Activated T-helper 1 cell treated with anti-CD3 and anti-CD28 coated beads, Interleukin-2, amount 50 U/mL, for 16 hours (primary cell): ENCODE data around the gene SLC17A3.

Experiments used
- DNase-seq, 2 donors: peaks; one replicate each; pipeline ENCODE4 v3.0.0-alpha.2; 2020; ENCODE audit warnings: low read depth in 1 of 2, low spot score in 1 of 2

SLC17A3 gene

DNA sequence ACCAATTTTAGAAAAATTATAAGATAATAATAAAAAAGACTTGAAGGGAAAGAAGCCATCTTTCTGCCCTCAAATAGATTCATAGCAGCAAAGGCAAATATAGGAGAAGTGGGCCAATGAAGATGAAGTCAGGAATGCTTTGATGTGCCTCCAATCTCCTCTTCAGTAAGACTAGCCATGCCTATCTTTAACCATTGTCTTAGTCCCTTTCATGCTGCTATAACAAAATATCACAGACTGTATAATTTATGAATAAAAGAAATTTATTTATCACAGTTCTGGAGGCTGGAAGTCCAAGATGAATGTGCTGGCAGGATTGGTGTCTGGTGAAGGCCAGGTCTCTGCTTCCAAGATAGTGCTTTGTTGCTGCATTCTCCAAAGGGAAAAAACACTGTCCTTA lies 18.8 kb upstream of the SLC17A3 start:
- DNase-seq: no peak

DNA sequence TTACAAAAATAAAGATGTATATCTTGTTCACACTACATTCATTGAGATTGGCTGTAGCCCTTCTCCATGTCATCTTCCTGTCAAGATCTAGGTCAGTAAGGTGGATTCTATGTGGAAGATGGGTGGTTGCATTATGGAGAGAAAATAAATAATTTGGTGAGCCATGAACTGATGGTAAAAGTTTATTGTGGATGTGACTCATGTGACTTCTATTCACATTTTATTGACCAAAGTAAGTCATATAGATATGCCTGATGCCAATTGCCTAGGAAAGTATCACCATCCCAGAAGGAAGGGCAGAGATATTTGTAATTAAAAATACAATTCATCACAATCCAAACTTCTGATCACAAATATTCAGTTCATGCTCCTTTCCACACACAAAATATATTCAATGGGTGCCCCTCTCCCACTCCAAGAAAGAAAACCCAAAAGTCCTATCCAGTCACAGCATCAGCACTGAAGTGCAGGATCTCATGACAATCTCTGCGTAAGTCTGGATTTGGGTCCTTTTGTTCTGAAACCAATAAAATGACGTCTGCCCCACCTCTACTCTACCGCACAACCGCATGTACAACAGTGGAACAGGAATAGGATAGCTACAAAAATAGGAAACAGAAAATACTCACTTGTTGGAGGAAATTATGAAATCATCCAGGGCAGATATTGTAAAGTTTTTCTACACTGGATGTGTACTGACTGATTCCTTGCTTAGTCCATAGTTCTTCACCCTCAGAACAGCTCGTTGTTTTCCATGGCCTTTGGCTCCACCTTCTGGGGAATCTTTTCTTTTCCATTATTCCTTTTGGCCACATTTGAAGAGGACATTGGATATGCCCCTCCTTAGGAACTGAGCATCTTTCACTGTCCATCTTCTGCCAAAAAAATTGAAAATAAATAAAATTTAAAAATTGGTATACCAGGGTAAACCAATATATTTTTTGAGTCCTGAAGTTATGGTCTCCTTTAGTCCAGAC lies 16.1 kb upstream of the SLC17A3 start:
- no peak for DNase-seq

DNA sequence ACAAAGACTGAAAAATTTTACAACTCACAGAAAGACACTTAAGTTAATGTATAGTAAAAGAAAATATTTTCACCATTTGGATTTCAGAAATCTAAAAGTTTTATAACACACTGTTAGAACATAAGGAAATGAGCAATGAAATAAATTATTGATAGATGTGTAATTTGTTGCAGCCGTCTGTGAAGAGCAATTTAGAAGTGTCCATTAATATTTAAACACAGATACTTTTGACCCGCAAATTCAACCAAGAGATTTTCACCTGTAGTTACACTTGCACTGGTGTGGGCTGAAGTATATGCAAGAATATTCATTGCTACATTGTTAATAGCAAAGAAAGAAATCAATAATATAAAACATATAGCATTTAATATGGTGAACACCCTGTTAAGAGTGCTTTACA lies 14.6 kb upstream of the SLC17A3 start:
- no peak for DNase-seq

DNA sequence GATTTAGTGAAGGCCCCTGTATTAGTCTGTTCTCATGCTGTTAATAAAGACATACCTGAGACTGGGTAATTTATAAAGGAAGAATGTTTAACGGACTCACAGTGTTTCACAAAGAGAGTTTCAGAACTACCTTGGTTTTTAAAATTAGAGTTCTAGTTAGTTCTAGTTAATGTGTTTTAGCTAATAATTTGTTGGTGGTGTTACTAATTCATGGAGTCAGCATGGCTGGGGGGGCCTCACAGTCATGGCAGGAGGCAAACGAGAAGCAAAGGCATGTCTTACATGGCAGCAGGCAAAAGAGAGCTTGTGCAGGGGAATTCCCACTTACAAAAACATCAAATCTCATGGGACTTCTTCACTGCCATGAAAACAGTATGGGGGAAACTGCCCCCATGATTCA lies 12.0 kb upstream of the SLC17A3 start:
- DNase-seq: no peak

DNA sequence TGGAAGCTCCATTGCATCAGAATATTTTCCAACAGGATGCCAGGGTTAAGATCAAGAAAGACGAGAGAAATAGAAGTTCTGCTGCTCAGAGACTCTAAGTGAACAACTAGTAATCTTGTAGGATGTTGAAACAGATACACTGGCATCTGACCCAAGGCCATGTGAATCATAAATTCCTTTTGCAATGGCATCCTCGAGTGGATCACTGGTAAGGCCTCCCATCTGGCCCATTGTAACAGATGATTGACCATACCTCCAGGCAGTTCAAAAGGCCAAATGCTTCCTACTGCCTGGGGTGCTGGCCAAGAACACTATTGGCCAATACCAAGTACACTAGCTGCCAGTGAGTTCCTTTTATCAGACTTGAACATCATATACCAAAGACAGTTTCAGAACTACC lies 9.9 kb upstream of the SLC17A3 start:
- DNase-seq: no peak

DNA sequence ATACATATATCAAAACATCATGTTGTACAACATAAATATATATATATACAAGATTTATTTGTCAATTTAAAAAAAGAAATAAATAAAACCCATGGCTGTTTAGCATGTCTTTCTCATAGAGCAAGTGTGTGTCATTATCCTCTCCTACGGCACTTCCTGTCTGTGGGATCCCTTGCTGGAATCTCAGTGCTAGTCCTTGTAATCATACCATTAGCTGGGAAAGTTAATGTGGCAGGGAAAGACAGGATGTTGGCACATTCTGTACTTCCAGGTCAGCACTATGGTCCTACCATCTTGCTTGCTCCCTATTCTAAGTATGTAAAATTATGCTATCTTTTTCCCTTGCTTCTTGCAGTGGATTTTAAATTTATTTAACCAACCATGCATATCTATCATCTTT lies 9.5 kb upstream of the SLC17A3 start:
- no peak for DNase-seq

DNA sequence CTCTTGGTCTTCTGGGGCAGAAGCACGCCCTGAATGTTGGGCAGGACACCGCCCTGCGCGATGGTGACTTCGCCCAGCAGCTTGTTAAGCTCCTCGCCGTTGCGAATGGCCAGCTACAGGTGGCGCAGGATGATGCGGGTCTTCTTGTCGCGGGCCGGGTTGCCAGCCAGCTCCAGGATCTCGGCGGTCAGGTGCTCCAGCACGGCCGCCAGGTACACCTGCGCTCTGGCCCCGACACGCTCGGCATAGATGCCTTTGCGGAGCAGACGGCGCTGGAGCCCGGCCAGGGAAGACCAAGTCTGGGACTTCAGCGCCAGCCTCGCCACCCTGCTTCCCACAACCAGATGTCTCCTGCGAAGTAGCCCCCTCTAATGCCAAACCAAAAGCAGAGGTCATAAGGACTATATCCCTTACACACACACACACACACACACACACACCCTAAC lies 8.0 kb upstream of the SLC17A3 start:
- peak; percentile 6 to 13 for DNase-seq

DNA sequence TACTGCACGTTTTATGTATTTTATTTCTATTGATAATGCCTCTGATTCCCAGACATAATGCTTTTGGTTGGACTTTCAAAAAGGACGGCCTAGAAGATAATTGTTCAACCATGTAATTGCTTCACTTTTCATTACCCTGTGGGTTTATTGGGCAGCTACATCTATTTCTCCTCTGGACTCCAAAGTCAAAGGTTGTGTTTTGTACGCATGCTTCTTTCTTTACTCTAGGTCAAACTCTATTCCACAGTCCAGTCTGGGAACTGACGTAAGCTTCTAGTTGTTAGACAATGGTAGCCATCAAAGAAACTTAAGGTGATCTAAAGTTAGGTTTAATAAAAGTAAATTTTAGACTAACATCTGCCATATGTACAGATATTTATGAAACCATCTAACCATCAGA lies 6.6 kb upstream of the SLC17A3 start:
- DNase-seq: no peak

DNA sequence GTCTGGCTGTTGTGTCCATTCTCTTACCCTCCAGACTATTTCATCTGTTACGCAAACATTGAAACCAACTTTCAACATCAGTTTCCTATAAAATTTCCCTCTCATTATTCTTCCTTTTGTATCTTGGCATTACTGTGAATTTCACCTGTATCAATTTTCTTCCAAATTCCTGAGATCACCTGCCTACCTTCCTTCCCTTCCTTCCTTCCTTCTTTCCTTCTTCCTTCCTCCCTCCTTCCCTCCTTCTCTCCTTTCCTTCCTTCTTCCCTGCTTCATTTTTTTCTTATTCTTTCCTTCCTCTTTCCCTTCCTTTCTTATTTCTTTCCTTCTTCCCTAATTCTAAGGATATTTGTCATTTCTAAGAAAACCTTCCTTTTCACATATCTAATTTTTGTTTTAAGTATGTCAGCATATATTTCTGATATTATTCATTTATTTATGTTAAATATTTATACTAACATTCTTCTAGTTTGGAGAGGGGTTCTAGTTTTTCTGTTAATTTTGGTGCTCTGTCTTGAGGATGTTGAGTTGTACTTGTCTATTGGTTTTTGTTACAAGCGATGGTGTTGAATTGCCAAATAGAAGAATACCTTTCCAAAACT lies 4.8 kb upstream of the SLC17A3 start:
- no peak for DNase-seq

DNA sequence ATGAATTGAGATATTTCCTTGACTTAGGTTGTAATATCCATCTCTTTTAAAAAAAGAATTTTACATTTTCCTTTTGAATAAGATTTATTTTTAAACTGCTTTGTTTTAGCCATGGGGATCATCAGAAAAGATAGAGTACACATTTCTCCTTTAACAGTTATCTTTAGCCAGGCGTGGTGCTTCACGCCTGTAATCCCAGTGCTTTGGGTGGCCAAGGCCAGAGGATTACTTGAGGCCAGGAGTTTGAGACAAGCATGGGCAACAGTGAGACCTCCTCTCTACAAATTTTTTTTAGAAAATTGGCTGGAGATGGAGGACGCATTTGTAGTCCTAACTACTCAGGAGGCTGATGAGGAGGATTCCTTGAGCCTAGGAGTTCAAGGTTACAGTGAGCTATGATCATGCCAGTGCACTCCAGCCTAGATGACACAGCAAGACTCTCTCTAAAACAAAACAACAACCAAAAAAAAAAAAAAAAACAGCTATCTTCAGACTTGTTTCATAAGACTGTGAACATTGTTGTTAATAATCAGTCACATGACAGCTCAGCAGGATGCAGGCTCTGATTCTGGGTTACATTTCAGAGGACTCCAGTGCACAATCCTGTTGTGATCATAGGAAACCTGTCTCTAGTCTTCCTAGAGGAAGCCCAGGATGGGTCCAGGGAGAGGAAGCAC lies 2.0 kb upstream of the SLC17A3 start:
- DNase-seq: no peak

DNA sequence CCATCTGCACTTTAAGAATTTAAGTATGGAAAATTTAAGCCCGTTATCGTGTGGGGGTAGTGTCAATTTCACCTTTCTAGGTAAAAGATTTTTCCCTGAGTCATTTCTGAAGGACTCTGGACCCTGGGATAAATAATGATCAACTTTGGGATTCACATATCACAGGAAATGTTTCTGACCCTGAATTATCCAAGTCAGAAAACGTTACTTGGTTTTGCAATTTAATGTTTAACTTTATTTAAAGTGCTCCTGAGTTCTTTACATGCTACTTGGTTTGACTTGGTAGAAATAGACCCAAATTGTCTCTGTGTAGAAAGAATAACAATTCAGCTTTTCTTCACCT lies 1.5 kb upstream of the SLC17A3 start:
- no peak for DNase-seq

DNA sequence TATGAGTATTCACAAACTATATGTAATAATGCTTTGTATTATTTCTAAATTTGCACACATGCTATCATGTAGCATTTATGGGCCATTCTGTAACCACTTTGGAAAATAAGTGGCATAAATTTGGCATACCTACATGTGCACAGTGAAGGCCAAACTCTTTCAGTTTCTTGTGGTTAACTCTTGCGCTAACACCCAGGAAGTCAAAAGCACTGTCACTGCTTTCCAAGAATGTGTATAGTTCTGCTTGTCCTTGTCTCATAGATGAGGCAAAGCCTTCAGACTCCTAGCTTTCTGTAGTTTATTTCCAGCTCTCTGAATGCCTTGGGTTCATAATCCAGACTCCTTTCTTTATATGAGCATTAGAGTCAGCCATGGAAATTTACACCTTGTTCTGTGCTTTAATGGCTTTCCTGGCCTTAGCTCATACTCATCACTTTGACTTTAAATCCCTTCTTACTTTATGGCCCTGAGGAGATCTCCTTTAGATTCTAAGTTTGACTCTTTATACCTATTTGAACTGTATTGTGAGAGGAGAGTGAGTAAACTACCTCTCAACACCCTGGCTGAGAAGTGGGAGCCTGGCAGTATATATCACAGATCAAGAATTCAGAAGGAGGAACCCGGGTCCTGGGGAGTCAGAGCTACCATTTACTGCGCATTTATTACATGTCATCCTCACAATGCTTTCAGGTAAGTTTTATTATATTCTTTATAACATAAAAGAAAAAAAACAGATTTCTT lies 949 bp upstream of the SLC17A3 start:
- DNase-seq: no peak

DNA sequence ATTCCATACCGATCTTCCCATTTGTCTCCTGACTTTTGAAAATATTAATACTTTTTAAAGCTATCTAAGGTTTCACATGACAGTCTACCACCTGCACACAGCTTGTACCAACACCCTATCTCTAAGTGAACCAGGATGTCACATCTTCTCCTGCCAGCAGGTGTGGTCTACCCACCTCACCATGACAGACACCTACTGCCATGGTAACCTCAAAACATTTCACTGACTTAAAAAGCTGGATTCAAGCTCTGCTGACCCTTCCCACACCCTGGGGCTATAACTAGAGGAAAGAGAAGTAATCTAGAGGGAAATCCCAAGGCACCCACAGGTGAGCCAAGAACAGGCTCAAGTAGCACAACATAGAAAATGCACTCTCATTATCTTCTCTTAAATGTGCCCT lies 1.2 kb downstream of the SLC17A3 start:
- DNase-seq: no peak

DNA sequence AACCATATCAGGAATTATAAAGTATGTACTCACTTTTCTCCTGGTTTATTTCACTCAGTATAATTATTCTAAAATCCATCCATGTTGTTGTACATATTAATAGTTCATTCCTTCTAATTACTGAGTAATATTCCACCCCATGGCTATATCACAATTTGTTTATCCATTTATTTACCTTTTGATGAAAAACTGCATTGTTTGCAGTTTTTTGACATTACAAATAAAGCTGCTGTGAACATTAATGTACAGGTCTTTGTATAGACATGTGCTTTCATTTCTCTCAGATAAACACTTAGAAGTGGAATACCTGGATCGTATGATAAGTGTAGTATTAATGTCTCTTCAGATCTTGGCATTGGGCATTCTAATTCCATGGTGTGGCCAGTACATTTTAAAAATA lies 4.2 kb downstream of the SLC17A3 start:
- DNase-seq: no peak

DNA sequence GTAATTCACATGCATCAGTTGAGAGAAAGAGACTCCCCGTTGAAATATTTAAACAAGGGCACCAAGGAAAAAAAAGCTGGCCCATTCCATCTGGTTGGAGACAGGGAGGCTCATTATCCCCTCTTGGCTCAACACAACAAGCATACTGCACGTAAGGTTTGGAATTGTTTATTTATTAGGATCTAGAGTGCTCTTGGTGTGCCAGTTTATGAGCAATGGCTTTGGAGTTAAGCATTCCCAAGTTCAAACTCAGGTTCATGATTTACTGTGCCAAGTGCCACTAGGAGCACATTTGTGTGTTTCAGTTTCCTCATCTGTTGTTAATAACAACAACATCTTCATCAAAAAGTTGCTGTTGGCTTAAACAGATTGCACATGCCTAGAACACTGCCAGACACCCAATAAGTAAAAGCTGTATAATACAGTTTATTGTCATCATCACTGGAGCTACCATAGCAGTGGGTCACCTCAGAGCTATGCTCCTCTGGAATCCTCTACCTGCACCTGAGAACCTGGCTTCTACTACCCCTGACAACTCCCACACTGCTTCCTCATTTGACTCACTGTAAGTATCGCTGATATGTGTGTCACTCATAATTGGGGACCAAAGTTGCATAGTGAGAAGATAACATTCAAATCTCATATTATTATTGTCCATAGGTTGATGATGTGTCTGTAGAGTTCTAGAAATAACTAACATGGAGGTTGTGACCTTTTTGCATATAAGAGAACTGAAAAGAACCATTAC lies 5.4 kb downstream of the SLC17A3 start:
- no peak for DNase-seq

DNA sequence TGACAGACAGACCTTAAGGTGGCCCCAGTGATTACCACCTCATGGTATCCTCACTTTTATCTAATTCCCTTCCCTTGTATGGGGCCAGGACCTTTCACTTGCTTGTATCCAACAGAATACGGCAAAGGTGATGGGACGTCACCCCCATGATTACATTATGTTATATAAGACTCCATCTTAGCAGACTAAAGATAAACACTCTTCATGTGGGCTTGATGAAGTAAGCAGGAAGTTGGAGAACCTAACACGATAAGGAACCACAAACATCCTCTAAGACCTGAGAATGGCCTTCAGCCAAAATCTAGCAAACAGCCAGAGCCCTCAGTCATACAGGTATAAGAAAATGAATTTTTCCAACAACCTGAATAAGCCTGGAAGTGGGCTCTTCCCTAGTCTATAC lies 8.0 kb downstream of the SLC17A3 start:
- DNase-seq: no peak

DNA sequence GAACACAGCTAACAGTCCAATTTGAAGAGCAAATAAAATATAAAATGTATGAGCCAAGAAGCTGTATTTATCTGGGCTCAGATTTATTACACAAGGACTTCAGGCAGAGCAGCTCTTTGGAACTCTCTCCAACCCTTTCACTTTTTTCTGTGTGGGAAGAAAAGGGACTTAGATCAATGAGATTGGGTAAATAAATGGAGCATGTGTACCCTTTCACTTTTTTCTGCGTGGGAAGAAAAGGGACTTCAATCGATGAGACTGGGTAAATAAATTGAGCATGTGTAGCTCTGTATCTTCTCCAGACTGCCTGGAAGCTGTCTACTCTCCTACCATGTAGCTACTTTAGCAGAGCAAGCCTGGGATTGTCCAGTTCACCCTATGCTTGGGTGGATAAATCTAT lies 10.7 kb downstream of the SLC17A3 start:
- no peak for DNase-seq

DNA sequence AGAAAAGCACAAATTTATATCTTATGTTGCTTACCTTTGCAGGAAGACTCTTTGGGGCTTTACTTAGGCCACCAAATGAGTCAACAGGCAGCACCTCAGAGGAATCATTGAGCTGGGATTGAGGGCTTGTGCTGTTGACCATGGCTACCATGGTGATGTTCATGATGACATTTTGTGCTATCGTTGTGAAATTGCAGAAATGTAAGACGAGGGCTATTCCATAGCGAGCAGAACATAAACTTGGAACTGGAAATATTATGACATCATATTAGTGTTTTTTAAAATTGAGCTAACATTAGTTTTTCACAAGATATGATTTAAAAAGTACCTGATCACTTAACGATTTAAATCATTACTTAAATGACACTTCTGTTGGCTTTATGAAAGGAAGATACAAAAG lies 11.8 kb downstream of the SLC17A3 start:
- no peak for DNase-seq

DNA sequence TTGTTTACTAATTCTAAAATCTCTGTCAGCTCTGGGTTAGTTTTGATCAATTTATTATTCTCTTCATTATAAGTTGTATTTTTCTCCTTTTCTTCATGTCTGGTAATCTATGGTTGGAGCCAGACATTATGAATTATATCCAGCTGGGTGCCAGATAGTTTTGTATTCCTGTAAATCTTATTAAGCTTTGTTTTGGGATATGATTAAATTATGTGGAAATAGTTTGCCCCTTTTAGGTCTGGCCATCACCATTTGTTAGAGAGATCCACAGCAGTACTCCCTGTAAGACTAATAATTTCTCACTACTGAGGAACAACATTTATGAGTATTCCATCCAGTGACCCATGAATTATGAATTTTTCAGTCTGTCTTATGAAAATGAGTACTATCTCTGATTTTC lies 21.3 kb downstream of the SLC17A3 start:
- no peak for DNase-seq

DNA sequence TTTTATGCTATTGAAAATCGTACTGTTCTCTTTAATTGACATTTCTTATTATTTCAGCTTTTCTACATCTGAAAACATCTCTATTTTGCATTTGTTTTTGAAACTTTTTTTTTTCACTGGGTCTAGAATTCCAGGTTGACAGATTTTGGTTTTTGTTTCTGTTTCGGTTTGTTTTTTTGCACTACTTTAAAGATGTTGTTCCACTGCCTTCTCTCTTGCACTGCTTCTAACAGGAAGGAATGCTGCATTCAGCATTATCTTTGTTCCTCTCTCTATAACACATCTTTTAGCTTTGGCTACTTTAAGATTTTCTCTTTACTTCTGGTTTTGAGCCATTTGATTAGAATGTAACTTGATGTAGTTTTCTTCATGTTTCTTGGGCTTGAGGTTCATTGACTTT lies 22.1 kb downstream of the SLC17A3 start:
- no peak for DNase-seq

DNA sequence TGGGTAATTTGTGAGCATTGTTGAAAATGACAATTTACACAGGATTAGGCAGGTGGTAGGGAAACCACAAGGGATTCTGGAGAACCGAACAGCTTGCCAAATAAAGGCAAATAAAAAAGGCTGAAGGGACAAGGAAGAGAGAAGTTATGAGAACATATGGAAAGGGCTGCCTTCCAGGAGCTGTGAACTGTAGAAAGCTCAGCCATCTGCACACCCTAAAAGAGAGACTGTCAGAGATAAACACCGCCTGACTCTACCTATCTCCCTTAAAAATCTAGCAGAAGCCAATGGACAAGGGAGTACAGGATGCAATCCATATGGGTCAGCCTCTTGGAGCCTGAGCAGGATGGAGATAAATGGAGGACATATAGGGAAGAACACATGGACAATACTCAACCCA lies 29.5 kb downstream of the SLC17A3 start:
- no peak for DNase-seq
